Fibroblast of pulmonary artery (primary cell): ENCODE measurements around the gene RASGRF2.

Source experiments
- DNase-seq: peaks from one replicate; pipeline ENCODE4 v3.0.0-alpha.2; 2010; ENCODE audit warnings: low read depth
- H3K4me3 ChIP-seq: replicated peaks from 2 replicates; pipeline ENCODE4 v1.5.1; 2011; ENCODE audit warnings: low read depth, mild to moderate bottlenecking, control low read depth, low read length, moderate library complexity
- TF ChIP-seq, protein P1 (sequence below): IDR thresholded peaks from 2 replicates; pipeline ENCODE4 v1.5.1; 2011; ENCODE audit warnings: mild to moderate bottlenecking, control low read depth, low read length, inconsistent platforms; ENCODE audit errors: missing control alignments

RASGRF2 gene

DNA sequence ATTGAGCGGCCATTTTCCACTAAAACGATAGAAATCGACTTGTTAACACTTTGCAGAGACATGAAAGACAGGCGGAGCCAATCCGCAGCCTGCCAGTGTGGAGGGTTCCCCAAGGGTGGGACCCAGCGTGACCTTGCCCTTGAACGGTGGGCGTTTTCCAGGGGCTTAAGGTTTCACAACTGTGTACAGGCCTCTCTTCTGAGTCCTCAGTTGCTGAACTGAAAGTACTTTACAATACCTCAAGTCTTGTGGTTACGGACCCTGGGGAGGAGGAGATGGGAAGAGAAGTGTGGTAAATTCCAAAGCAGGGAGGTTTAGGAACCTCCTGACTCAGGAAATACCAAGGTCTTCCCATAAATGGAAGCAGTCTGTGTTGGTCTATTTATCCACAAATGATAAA, 204.8 kb downstream of the RASGRF2 start:
- DNase-seq: peak; percentile 13
- TF ChIP-seq, protein P1, sequence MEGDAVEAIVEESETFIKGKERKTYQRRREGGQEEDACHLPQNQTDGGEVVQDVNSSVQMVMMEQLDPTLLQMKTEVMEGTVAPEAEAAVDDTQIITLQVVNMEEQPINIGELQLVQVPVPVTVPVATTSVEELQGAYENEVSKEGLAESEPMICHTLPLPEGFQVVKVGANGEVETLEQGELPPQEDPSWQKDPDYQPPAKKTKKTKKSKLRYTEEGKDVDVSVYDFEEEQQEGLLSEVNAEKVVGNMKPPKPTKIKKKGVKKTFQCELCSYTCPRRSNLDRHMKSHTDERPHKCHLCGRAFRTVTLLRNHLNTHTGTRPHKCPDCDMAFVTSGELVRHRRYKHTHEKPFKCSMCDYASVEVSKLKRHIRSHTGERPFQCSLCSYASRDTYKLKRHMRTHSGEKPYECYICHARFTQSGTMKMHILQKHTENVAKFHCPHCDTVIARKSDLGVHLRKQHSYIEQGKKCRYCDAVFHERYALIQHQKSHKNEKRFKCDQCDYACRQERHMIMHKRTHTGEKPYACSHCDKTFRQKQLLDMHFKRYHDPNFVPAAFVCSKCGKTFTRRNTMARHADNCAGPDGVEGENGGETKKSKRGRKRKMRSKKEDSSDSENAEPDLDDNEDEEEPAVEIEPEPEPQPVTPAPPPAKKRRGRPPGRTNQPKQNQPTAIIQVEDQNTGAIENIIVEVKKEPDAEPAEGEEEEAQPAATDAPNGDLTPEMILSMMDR: no peak
- no peak overlapping the region for H3K4me3 ChIP-seq

DNA sequence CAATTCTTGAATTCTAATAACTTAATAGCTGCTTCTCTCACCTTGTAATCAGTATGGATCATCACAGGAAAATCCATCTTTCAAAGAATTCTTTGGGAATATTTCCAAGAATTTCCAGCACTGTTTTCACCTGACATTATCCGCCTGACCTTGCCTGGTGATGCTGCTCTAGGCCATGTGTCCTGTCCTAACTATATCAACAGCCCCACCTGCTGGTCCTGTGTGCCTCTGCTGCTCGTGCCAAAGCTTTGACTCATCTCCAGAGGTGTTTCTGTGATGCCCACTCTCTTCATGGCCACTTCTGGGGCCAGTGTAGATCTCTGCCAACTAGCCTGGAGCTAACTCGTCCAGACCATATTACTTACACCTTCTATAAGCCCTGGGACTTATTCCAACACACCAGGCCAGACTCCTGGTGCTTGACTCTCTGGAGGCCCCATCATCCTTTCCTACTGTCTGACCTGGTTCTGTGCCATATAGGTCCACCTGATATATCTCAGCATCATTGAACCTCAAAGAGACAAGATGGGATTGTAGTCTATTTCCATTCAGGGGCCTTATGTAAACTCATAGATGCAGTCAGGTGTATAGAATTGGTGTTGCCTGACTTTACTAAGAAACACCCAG, 205.4 kb downstream of the RASGRF2 start:
- peak; percentile 72 for DNase-seq
- H3K4me3 ChIP-seq: no peak overlapping the region
- TF ChIP-seq, protein P1: peak; percentile 81

DNA sequence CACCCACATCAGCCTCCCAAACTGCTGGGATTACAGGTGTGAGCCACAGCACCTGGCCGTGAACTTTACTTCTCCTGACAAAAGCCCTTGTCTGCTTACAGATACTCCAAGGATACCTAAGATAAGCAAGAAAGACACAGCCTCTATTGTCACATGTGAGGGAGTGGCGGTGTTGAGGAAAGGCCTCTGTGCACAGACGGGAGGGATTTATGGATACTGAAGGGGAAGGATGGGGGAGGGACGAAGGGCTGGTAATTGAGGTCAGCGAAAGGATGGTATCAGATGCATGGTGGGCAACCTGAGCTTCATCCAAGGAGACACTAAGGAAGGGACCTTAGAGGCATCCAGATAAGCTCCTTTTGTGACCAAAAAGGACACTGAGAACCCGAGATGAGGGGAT, 206.3 kb downstream of the RASGRF2 start:
- DNase-seq: no peak
- TF ChIP-seq, protein P1: no peak
- H3K4me3 ChIP-seq: no peak overlapping the region

DNA sequence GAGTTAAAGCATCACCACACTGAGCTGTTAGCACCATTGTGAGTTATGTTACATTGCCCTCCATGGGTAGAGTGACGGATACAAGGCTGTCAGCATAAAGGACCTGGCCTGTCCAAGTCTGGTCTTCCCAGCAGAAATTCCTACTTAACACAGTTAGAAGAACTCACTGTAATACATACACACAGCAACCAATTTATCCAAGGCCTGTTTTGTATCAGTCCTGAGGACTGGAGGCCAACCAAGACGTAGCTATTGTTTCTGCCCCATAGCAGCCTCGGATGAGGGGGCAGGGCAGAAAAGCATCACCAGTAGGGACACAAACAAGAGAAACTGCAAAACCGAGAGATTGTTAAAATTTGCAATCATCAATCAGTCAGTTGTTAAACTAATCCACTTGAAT, 206.9 kb downstream of the RASGRF2 start:
- TF ChIP-seq, protein P1: no peak
- no peak for DNase-seq

DNA sequence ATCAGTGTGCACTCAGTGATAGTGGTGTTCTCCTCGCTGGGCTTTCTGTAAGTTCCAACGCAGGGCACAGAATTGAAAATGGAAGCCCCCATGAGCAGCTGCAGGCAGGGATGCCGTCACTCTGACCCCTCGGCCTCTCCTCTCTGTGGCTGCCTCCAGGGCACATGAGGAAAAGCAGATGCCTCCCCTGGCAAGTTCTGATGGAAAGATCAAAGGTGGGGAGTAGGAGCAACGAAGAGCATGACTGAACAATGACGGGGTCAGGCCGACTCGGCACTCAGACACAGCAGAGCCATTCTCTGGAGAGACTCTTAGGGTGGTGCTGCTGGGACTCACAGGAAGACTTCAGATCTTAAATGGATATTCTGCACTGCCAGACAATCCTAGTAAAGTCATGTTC, 207.4 kb downstream of the RASGRF2 start:
- no peak for DNase-seq
- TF ChIP-seq, protein P1: no peak

More for the DNA sequence above, 206.9 kb downstream of the RASGRF2 start:
- no peak overlapping the region for H3K4me3 ChIP-seq

DNA sequence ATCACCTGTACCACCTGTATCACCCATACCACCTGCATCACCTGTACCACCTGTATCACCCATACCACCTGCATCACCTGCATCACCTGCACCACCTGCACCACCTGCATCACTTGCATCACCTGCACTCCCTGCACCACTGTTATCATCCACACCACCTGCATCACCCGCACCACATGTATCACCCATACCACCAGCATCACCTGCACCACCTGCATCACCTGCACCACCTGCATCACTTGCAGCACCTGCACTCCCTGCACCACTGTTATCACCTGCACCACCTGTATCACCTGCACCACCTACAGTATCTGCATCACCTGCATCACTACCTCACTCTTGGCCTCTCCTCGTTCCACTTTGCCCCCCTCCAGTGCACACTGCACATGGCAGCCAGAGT, 209.8 kb downstream of the RASGRF2 start:
- TF ChIP-seq, protein P1: no peak
- H3K4me3 ChIP-seq: no peak overlapping the region
- DNase-seq: no peak

More for the DNA sequence above, 207.4 kb downstream of the RASGRF2 start:
- no peak overlapping the region for H3K4me3 ChIP-seq

DNA sequence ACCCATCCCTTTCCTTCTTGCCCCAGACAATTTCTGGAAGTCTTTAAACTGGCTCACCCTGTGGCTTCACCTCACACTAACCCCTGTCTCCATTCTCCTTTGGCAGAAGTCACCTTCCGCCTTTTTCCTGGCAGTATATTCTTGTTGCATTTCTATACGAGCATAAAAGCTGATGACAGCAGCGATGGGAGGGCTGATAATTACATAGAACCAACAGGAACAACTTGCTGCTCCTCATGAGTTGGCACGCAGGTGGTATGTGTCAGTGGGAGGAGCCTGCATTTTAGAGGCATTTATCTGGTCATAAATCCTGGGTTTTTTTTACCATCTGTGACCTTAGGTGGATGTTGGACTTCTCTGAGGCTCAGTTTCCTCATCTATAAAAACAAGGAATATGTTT, 211.6 kb downstream of the RASGRF2 start:
- TF ChIP-seq, protein P1: no peak
- H3K4me3 ChIP-seq: no peak overlapping the region
- DNase-seq: no peak
